Endothelial cell (in vitro differentiated cells): ENCODE data around the gene ZNF593OS. TPM values are rescaled to one million over a fixed set of nuclear protein-coding genes. Genes with fewer than 3 reads are reported as not detected.

Experiments
- DNase-seq: peaks from one replicate; pipeline ENCODE4 v3.0.0; 2021; ENCODE audit warnings: low spot score
- H3K27ac Mint-ChIP-seq: one replicate; pipeline ENCODE4 v1.8.0; 2021; ENCODE audit warnings: mixed read lengths, inconsistent platforms; ENCODE audit not compliant: unreplicated experiment
- H3K27me3 Mint-ChIP-seq: one replicate; pipeline ENCODE4 v1.8.0; 2021; ENCODE audit warnings: mild to moderate bottlenecking, moderate library complexity, mixed read lengths, inconsistent platforms; ENCODE audit not compliant: unreplicated experiment
- H3K36me3 Mint-ChIP-seq: one replicate; pipeline ENCODE4 v1.8.0; 2021; ENCODE audit warnings: mild to moderate bottlenecking, low read depth, mixed read lengths, inconsistent platforms; ENCODE audit not compliant: unreplicated experiment
- H3K4me1 Mint-ChIP-seq: one replicate; pipeline ENCODE4 v1.8.0; 2021; ENCODE audit warnings: mild to moderate bottlenecking, mixed read lengths, inconsistent platforms; ENCODE audit not compliant: unreplicated experiment
- H3K4me3 Mint-ChIP-seq: one replicate; pipeline ENCODE4 v1.8.0; 2021; ENCODE audit warnings: mild to moderate bottlenecking, mixed read lengths, inconsistent platforms; ENCODE audit not compliant: unreplicated experiment
- H3K9me3 Mint-ChIP-seq: one replicate; pipeline ENCODE4 v1.8.0; 2021; ENCODE audit warnings: mixed read lengths, inconsistent platforms; ENCODE audit not compliant: unreplicated experiment
- total RNA-seq: library from RNA; stranded (reverse); fragmentation: NEBNext Ultra II Directional; extraction: Animal tissue kit (Norgen Biotek cat#: 25700); gene quantifications from one replicate; pipeline ENCODE4 v1.2.1, GENCODE V29; 2021; ENCODE audit not compliant: unreplicated experiment
- TF ChIP-seq, protein P1 (sequence below): fragments of 200-600 bp; sonication (generic); IDR thresholded peaks from one replicate; pipeline ENCODE4 v1.5.0; 2021; ENCODE audit warnings: antibody characterized with exemption; ENCODE audit not compliant: unreplicated experiment

ZNF593OS gene
- total RNA-seq, 1 donor from 2014 or later, result not detected

DNA sequence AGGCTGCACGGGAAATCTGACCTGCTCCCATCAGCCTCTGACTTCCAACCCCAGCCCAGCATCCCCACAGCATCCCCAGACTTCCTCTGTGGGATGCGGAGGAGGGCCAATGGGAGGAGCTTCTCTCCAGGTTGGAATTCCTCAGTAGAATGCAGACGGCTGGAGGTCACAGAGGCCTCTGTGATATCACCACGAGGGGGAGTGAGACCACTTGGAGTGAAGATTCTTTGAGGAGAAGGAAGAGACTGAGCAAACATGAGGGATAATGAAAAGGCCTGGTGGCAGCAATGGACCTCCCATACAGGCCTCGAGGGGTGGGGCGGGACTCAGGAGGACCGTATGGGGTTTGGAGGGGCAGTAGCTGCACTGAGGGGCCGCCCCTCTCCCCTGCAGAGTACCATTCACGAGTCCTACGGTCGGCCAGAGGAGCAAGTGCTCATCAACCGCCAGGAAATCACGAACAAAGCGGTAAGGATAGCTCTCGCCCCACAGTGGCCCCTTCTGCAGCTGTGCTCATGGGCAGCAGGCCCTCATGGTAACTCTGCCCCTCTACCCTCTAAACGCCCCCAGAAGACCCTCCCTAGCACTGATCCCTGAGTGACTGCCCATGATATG is 18.8 kb upstream of the ZNF593OS start, which contains the start of gene CATSPER4:
Gene CATSPER4, plus strand, starts transcription at position 230 of the 615 bp plus-strand sequence. Its CDS starts 26 bp downstream, at position 256.
- TF ChIP-seq, protein P1, sequence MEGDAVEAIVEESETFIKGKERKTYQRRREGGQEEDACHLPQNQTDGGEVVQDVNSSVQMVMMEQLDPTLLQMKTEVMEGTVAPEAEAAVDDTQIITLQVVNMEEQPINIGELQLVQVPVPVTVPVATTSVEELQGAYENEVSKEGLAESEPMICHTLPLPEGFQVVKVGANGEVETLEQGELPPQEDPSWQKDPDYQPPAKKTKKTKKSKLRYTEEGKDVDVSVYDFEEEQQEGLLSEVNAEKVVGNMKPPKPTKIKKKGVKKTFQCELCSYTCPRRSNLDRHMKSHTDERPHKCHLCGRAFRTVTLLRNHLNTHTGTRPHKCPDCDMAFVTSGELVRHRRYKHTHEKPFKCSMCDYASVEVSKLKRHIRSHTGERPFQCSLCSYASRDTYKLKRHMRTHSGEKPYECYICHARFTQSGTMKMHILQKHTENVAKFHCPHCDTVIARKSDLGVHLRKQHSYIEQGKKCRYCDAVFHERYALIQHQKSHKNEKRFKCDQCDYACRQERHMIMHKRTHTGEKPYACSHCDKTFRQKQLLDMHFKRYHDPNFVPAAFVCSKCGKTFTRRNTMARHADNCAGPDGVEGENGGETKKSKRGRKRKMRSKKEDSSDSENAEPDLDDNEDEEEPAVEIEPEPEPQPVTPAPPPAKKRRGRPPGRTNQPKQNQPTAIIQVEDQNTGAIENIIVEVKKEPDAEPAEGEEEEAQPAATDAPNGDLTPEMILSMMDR, result no peak
- Mint-ChIP-seq H3K36me3 (peaks cover 10% of the 10 kb centered on the region), H3K27ac (no peak within 1 kb of the TSS), H3K4me3 (peak within 1 kb of the TSS; percentile 54), H3K27me3 (no peaks in the 10 kb centered on the region), H3K9me3 (no peaks in the 10 kb centered on the region), H3K4me1 (no peaks in the 10 kb centered on the region)
- peak; percentile 60 for DNase-seq

DNA sequence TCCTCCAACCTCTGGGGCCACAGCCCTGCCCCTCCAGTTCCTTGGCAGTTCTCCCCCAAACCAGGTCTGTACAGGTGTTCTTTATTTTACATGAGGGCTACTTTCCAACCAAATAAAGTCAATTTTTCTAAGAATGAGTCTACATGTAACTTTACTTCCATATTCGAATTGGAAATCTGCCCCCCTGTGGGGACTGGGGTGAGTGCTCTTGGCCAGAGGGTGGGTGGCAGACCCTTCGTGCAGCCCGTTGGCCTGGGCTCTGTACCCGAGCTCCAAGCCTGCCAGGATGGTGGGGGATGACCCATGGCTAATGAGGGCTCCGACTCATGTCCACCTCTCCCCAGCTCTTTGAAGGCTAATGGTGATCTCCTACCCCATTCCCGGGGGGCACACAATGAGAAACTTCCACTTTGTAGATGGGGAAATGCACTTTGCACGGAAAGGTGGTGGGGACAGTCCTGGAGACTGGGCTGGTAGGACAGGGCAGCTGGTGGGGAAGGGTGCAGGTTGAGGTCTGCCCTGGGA is 18.2 kb upstream of the ZNF593OS start:
- H3K27me3 Mint-ChIP-seq, result no peaks in the 10 kb centered on the region
- no peaks in the 10 kb centered on the region for H3K4me1 Mint-ChIP-seq
- H3K9me3 Mint-ChIP-seq, result no peaks in the 10 kb centered on the region
- no peak overlapping the region for H3K27ac Mint-ChIP-seq
- peaks cover 10% of the 10 kb centered on the region for H3K36me3 Mint-ChIP-seq
- DNase-seq, result no peak
- TF ChIP-seq, protein P1, result no peak
- peak overlapping the region; percentile 54 for H3K4me3 Mint-ChIP-seq

DNA sequence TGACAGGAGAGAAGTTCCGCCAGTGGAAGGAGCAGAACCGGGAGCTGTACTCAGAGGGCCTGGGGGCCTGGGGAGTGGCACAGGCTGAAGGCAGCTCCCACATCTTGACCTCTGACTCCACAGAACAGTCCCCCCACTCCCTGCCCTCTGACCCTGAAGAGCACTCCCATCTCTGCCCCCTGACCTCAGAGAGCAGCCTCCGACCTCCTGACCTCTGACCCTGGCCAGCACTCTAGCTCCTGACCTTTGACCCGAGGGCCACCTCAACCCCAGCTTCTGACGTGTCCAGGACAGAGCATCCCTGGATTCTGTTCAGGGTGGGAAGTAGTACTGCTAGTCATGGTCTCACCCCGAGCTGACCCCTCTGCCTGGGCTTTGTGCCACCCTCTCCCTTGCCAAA is 17.7 kb upstream of the ZNF593OS start:
- no peak overlapping the region for H3K27ac Mint-ChIP-seq

DNA sequence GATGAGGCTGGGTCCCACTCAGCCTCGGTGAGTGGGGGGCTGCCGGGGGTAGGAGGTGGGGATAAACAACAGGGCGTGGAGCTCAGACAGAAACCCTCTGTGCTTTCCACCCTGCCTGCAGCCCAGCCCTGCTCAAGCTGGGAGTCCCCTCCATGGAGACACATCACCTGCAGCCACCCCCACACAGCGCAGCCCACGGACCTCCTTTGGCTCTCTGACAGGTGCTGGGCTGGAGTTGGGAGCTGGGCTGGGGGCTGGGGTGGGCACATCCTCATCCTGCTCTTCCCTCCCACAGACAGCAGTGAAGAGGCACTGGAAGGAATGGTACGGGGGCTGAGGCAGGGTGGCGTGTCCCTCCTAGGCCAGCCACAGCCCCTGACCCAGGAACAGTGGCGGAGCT is 16.8 kb upstream of the ZNF593OS start:
- no peaks in the 10 kb centered on the region for H3K9me3 Mint-ChIP-seq
- no peak overlapping the region for H3K27ac Mint-ChIP-seq
- H3K4me1 Mint-ChIP-seq, result no peaks in the 10 kb centered on the region
- no peak for DNase-seq
- no peak overlapping the region for H3K4me3 Mint-ChIP-seq
- H3K27me3 Mint-ChIP-seq, result no peaks in the 10 kb centered on the region
- TF ChIP-seq, protein P1, result no peak
- H3K36me3 Mint-ChIP-seq, result peaks cover 10% of the 10 kb centered on the region

More for the DNA sequence above, 17.7 kb upstream of the ZNF593OS start:
- Mint-ChIP-seq H3K4me3 (peak overlapping the region; percentile 54), H3K4me1 (no peaks in the 10 kb centered on the region), H3K36me3 (peaks cover 10% of the 10 kb centered on the region), H3K9me3 (no peaks in the 10 kb centered on the region), H3K27me3 (no peaks in the 10 kb centered on the region)
- TF ChIP-seq, protein P1, result no peak
- DNase-seq, result no peak

DNA sequence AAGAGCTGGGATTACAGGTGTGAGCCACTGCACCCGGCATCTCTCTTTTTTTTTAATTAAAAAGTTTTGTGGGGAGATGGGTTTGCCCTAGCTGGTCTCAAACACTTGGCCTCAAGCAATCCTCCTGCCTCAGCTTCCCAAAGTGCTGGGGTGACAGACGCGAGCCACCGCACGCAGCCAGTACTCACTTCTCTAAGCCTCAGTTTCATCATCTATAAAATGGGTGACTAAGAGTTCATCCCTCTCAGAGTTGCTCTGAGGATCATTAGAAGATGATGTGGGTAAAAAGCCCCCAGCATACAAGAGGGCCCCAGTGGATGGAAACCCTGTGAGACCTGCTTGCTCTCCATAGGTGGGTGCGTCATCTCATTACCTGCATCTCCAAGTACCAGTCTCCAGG is 16.2 kb upstream of the ZNF593OS start:
- peaks cover 10% of the 10 kb centered on the region for H3K36me3 Mint-ChIP-seq
- no peak for DNase-seq
- H3K27me3 Mint-ChIP-seq, result no peaks in the 10 kb centered on the region
- no peaks in the 10 kb centered on the region for H3K9me3 Mint-ChIP-seq
- H3K4me3 Mint-ChIP-seq, result no peak overlapping the region
- no peak overlapping the region for H3K27ac Mint-ChIP-seq
- TF ChIP-seq, protein P1, result no peak
- no peaks in the 10 kb centered on the region for H3K4me1 Mint-ChIP-seq
